HG02943 (cell line): ENCODE data around the gene MAP3K3.
A peak's percentile ranks its signal among the peaks of the same experiment; 100 is the strongest.

Experiments
- ATAC-seq: cut with Tn5 transposase; IDR thresholded peaks from one replicate; pipeline ENCODE4 v1.9.1; 2021; ENCODE audit warnings: mild to moderate bottlenecking, low read depth, moderate library complexity; ENCODE audit not compliant: unreplicated experiment

Gene MAP3K3

DNA sequence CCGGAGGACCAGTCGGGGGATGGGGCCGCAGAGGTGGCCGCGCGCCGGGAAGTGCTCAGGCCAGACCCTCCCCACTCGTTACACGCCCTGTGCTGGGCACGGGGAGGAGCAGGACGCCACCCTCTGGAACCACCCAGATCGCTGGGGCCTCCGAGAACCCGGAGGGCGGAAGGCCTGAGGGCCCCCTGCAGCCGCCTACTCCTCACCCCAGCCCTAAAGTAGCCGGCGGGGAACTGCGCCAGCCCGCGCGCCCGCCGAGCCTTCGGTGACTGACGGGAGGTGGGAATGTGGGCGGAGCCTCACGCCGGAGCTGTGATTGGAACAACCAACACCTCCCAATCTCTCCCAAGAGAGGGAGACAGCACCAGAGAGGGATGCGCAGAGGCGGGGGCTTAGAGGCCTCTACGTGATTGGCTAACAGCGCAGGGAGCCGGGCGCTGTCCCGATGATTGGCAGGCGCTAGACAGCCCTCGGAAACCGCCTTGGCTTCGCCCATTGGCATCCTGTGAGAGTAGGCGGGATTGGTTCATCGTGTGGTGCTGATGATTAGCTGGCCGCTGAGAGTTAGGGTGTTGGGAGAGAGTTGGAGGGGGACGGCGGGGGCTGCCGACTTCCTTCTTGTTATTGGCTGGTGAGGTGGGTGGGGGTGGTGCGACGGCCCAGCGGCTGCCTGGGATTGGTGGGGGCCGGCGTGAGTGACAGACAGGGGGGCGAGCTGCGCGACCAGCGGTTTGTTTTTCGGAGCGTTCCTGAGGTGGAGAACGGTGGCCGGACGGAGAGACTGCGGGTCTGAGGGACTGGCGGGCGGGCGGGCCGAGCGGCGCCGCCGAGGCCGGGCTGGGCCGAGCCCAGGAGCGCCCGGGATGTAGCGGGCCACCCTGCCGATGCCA is at the start of gene MAP3K3:
MAP3K3 (plus strand) TSS at position 734 of the 890 bp plus-strand sequence. CDS start 343 bp downstream, outside the sequence.
- ATAC-seq = peak; percentile 90

DNA sequence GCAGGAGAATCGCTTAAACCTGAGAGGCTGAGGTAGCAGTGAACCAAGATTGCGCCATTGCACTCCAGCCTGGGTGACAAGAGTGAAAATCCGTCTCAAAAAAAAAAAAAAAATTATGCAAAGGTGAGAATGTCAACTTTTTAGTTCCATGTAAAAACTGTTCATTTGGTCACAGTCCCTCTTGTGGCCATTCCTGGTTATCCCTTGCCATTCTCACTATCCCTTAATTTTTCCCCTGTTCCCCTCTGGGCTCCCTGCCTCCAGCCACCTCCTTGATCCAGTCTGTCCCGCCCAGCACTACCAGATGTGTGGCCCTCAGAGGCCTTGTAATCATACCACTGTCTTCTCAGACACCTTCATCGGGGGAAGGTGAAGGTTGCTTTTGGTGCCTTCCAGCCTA is 48.6 kb upstream of the MAP3K3 start:
- no peak for ATAC-seq

DNA sequence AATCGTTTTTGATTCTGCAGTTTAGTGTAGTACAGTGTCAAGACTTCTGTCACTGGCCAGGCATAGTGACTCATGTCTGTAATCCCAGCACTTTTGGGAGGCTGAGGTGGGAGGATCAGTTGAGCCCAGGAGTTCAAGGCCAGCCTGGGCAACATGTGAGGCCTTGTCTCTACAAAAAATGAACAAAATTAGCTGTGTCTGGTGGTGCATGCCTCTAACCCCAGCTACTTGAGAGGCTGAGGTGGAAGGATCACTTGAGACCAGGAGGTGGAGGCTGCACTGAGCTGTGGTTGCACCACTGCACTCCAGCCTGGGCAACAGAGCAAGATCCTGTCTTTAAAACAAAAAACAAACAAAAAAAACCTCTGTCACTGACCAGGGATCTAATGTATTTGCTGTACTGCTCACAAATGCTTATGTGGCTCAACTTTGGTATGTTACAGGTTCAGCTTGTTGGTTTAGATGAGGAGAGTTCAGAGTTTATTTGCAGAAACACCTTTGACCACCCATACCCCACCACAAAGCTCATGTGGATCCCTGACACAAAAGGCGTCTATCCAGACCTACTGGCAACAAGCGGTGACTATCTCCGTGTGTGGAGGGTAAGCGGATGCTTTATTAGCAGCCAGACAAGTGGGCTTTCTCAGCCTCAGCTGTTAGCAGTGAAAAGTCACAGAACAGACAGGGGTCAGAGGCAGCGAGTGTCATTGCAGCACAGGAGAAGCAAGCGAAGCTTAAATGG is 44.0 kb upstream of the MAP3K3 start:
- ATAC-seq = no peak

DNA sequence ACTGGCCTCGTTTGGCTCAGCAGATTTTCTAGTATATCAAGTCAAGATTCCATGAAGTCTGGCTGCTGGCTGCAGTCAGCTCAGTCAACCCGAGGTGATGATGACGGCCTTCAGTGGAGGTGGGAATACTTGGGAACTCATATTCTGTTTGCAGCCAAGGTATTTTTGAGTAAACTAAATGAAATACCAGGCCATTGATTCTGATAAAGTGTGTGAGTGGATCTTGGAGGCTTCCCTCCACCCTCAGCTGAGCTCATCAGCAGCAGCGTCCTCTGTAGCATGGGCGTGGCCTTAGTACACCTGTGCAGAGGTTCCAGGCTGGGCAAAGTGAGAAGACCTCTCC is 43.5 kb upstream of the MAP3K3 start:
- ATAC-seq = no peak

DNA sequence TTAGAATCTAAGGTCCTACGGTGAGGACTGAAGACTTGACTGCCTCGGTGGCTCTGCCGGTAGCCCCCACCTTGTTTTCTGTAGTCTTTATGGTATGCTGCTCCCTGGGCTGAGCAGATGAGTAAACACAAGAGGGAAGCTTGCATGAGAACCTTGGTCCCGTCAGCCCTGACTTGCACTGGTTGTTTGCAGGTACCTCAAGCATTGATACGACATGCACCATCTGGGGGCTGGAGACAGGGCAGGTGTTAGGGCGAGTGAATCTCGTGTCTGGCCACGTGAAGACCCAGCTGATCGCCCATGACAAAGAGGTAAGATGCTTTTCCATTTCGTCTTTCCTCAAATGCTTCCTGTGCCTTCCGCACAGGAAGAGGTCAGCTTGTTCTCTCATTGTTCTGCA is 42.6 kb upstream of the MAP3K3 start:
- ATAC-seq = no peak

DNA sequence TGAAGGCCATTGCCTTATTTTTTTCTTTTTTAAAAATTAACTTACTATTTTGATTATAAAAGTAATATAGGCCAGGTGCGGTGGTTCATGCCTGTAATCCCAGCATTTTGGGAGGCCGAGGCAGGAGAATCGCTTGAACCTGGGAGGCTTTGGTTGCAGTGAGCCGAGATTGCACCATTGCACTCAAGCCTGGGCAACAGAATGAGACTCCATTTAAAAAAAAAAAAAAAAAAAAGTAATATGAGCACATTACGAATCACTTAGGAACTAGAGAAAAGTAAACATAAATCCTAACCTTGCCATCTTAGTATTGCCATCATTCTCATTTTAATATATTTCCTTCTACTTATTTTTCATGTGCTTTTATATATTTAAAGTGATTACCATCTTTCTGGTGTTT is 34.4 kb upstream of the MAP3K3 start:
- no peak for ATAC-seq

DNA sequence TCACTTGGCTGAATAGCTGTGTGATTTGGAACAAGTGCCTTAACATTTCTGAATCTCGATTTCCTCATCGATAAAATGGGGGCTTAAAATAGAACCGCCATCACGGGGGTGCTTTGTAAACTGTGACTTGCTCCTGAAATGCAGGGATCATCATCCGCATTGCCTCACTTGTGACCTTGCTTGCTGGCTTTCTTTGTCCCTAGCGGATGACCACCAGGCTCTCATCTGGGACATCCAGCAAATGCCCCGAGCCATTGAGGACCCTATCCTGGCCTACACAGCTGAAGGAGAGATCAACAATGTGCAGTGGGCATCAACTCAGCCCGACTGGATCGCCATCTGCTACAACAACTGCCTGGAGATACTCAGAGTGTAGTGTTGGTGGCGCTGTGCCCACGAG is 33.4 kb upstream of the MAP3K3 start:
- ATAC-seq = no peak

DNA sequence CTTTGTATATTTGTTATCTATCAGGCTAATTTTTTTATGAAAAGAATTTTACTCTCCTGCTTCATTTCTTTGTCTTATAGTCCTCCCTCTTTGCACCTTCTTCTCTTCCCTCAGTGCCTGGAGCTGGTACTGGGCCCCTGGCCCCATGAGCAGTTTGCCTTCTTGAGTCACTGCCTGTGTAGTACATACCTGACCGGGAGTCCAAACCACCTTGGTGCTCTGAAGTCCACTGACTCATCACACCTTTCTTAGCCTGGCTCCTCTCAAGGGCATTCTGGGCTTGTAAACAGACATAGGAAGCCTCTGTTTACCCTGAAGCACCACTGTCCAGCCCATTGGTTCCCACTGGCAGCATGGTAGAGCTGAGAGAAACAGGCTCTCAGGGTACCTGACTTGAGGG is 32.6 kb upstream of the MAP3K3 start:
- ATAC-seq = no peak

DNA sequence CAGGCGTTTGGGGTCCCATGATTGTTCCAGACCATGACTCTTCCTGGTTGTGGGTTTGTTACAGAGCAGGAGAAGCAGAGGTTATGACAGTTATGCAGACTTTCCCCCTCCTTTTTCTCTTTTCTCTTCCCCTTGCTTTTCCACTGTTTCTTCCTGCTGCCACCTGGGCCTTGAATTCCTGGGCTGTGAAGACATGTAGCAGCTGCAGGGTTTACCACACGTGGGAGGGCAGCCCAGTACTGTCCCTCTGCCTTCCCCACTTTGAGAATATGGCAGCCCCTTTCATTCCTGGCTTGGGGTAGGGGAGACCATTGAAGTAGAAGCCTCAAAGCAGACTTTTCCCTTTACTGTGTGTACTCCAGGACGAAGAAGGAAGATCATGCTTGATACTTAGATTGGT is 29.4 kb upstream of the MAP3K3 start:
- ATAC-seq = no peak

DNA sequence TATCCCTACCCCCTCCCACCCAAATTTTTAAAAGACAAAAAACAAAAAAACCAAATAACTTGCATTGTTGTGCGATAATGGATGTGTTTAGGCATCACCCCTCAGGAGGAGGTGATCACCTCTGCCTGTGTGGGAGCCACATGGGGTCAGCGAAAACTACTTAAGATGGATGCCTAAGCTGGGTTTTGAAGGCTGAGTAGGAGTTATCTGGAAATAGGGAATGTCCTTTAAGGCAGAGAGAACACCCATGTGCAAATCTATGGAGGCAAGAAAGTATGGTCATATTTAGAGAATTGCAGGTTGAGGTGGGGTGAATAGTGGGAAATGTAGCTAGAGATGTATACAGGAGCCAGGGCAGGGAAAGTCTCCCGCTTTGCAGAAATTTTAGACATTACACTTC is 27.1 kb upstream of the MAP3K3 start:
- ATAC-seq = no peak

DNA sequence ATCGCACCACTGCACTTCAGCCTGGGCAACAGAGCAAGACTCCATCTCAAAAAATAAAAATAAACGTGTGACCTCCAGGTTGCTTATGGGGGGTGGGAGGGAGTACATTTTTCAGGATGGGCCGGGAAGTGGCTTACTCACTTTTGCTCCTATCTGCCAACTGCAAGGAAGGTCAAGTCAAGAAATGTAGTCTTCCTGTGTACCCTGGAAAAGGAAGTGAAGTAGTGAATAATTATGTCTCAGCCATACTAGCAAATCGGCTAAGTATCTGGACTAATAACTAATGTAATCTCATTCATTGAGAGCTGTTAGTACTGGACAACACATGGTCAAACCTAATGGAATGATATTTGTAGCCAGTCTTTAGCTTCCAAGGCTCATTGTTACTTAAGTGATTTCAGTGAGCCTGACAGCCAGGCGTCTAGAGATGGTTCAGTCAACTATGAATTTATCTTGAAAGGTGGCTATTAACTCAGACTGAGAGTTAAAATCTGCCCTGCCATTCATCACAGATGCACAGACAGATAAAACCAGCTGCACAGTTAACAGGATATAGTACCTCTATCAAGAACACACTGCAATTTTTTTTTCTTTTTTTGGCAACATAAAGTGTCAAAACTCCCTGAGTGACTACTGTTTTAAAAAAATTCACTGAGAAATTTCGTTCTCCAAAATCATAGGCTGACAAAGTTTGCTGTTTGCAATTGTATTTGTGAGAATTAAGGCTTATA is 25.2 kb upstream of the MAP3K3 start:
- no peak for ATAC-seq

DNA sequence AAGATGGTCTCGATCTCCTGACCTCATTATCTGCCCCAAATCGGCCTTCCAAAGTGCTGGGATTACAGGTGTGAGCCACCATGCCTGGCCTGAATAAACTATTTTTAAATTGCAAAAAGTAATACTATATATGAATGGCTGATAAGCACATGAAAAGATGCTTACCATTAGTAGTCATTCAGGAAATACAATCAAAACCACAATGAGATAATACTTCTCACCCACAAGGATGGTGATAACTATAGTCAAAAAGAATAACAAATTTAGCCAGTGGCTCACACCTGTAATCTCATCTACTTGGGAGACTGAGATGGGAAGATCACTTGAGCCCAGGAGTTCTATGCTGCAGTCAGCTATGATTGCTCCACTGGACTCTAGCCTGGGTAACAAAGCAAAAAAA is 23.9 kb upstream of the MAP3K3 start:
- no peak for ATAC-seq

DNA sequence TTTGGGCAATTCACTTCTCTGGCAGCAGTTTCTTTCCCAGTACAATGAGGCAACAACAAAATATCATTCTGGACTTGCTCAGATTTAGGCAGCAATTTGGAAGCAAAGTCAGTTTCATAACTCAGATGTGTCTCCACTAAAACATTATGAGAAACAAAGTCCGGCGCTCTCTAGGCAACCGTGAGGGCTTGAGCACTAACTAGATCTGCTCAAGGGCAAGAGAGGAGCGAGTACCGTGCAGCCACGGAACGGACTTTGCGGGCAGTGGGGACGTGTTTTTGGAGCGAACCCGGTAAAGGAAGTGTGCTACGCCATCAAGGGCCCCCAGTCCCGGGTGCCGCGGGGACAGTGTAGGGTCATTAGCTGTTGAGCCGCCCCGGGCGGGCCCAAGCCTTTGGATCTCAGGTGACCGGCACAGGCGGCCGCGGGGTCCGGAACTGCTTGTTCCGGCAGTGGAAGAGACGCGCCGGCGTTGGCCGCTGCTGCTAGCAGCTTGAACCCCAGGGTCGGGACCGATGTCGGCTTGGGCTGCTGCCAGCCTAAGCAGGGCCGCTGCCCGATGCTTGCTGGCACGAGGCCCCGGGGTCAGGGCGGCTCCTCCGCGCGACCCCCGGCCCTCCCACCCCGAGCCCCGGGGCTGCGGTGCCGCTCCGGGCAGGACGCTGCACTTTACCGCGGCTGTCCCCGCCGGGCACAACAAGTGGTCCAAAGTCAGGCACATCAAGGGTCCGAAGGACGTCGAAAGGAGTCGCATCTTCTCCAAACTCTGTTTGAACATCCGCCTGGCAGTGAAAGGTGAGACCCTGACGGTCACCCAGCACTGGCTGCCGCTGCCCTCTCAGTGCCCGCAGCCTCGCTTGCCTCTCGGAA is 21.4 kb upstream of the MAP3K3 start, which contains the start of gene TACO1:
TACO1 (plus strand) TSS at position 327 of the 870 bp plus-strand sequence; CDS start at position 516, 189 bp downstream.
- ATAC-seq = no peak

DNA sequence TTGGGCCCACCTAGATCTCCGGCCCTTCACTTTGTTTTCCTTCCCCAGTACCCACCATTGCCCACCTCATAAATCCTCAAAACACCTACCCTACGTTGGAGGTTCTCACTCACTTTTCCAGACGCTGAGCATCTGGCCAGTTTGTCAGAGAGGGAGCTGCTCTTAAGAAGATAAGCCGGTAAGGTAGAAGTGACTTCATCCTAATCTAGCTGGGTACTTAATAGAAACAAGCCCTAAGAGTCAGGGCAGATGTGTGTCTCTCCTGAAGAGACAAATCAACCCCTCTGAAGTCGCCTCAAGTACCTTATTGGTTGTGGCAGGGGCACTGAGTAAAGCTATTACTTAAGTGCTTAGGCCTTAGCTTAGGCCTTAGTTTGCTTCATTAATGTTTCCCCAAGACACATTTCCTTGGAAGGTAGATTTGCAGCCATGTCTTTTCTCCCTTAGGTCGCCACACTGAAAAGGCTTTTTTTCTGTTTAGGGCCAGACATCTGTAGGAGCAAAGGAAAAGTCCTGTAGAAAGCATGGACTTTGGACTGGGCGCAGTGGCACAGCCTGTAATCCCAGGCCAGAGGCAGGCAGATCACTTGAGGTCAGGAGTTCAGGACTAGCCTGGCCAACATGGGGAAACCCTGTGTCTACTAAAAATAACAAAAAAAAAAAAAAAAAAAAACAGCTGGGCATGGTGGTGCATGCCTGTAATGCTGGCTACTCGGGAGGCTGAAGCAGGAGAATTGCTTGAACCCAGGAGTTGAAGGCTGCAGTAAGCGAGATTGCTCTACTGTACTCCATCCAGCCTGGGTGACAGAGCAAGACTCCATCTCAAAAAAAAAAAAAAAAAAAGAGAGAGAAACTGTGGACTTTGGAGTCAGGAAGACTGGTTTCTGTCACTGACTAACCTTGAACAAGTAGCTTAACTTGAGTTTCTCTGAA is 20.5 kb upstream of the MAP3K3 start:
- no peak for ATAC-seq

DNA sequence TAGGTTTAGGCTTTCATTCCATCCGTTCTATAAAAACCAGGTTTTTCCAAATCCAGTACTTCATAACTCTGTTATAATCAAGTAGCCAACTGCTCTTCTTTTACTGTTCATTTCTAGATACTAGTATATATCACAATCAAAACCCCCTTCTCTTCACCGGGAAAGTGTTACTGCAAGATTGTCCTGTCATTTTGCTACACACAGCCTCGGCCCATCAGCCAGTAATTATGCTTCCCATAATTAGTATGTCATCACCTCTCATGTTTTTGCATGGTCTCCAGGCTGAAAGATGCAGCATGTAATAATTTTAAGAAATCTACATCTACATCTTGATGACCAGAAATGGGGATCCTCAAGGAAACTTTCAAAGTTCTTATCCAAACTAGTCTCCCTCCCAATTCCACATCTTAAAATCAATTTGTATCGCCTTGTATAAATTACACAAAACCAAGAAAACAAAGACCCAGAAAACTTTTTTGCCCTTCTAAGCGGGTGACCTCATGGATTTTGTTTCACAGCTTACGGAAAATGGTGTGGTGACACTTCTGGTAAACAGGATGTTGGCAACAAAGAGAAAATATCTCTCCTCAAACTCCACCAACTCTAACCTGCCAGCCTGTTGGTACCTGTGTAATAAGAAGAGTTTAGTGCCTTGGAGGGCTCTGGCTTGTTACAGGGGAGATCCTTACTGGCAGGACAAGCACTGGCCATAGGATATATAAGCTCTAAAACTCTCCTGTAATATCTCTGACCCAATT is 12.2 kb upstream of the MAP3K3 start:
- ATAC-seq = no peak

DNA sequence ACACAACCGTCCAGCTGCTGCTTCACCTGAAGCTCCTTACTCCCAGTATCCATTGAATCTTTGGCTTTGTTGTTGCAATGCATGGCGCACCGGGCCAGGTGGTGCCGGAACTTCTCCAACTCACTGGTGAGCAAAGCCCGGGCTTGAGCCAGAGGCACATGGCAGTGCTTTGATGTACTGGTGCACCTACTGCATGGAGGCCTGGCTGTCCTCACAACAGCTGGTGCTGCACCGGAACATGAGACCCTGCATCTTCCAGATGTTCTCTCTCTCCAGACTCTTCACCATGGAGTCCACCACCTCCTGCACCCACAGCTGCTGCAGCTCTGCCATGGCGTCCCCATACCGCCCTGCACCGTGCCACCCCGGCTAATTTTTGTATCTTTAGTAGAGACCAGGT is 11.4 kb upstream of the MAP3K3 start:
- ATAC-seq = no peak

DNA sequence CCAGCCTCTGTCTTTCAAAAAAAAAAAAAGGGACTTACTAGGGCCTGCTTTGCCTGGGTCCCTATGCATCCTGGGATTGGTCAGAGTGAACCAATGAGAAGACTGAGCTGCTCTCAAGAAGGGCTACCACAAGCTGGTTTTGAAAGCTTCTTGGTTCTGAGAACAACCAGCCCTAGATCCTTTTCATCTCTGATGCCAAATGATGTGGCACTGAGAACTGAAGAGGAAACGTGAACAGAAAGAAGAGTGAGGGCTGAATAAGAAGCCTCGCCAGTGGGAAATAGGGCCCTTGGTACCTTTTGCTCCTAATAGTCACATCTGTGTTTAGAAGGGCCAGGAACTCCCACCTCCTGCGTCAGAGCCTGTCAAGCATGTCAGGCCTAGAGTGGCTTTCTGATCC is 10.9 kb upstream of the MAP3K3 start:
- no peak for ATAC-seq

DNA sequence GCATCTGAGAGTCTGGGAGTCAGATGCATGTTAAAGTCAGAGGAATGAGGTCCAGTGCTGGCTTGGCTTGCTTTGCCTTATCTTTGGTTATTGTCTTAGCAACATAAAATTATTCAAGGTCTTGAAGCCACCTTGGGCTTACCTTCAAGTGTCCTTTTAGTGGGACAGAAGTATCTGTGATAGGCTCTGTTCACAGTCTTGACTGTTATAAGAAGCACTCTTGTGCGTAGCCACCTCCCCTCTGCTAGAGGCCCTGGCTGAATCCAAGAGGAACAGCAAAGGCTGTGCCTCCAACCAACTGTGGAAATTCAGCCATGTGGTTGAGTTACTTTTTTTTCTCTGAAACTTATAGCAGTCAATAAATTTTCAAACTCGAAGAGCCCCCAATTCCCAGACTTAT is 8.6 kb upstream of the MAP3K3 start:
- no peak for ATAC-seq
